Measurements from ENCODE around the gene SMLR1. TPM values are rescaled to one million over a fixed set of nuclear protein-coding genes. Genes with fewer than 3 reads are reported as not detected.

SMLR1 gene
- total RNA-seq, 1 donor from 2014 or later: 0.79 TPM

GRCh38 chr6:130814506-130814905, 12.7 kb upstream of the SMLR1 start:
- peaks cover 17% of the 10 kb centered on the region for H3K9me3 Mint-ChIP-seq (ENCODE audit: low read depth)
- TF ChIP-seq, protein P1, sequence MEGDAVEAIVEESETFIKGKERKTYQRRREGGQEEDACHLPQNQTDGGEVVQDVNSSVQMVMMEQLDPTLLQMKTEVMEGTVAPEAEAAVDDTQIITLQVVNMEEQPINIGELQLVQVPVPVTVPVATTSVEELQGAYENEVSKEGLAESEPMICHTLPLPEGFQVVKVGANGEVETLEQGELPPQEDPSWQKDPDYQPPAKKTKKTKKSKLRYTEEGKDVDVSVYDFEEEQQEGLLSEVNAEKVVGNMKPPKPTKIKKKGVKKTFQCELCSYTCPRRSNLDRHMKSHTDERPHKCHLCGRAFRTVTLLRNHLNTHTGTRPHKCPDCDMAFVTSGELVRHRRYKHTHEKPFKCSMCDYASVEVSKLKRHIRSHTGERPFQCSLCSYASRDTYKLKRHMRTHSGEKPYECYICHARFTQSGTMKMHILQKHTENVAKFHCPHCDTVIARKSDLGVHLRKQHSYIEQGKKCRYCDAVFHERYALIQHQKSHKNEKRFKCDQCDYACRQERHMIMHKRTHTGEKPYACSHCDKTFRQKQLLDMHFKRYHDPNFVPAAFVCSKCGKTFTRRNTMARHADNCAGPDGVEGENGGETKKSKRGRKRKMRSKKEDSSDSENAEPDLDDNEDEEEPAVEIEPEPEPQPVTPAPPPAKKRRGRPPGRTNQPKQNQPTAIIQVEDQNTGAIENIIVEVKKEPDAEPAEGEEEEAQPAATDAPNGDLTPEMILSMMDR (IDR thresholded peaks at IDR 0.05; ENCODE audit: unreplicated experiment): no peak
- peaks cover 6% of the 10 kb centered on the region for H3K4me1 Mint-ChIP-seq (ENCODE audit: low read depth)
- no peaks in the 10 kb centered on the region for H3K27me3 Mint-ChIP-seq
- no peak overlapping the region for H3K27ac Mint-ChIP-seq
- DNase-seq (ENCODE audit: low spot score, unreplicated experiment): no peak
- H3K4me3 Mint-ChIP-seq (ENCODE audit: low read depth): no peak overlapping the region
- peaks cover 5% of the 10 kb centered on the region for H3K36me3 Mint-ChIP-seq (ENCODE audit: insufficient read depth)

DNA sequence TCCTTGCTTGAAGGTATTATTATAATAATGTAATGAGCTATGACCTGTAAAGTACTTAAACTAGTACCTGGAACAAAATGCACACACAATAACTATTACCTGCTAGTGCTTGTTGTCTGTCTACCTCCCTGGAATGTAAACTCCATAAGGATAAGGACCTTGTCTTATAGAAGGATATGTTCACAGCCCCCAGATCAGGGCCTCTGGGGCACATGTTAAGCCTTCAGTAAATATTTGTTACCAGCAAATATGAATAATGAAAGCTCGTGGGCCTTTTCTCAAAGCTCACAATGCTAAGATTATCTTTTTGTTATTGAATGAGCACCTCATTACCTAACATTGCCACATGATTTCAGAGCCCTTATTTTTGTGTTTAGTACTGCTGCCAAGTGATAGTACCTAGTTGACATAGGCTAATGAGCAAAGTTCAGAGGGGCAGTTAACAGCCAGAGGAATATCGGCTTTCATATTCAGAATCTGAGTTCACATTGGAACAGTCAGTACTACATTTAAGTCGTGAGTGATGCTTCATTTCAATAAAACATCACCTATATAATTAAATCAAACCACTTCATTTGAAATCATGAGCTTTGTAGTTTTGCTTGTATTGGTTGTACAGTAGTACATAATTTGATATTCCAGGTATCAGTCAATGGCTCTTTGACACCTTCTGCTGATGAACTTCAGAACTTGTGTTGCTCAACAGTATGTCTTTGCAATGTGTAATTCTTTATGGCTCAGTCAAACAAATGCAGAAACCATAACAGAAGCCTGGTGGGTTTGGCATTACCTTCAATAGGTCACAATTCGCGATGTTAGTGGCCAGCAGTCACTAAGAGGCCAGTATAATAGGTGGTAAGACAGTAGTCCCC, 11.8 kb upstream of the SMLR1 start:
- no peak for DNase-seq (ENCODE audit: low spot score, unreplicated experiment)
- Mint-ChIP-seq H3K4me1 (ENCODE audit: low read depth) (peaks cover 4% of the 10 kb centered on the region), H3K36me3 (ENCODE audit: insufficient read depth) (peaks cover 10% of the 10 kb centered on the region), H3K4me3 (ENCODE audit: low read depth) (no peak overlapping the region), H3K9me3 (ENCODE audit: low read depth) (peaks cover 27% of the 10 kb centered on the region), H3K27me3 (no peaks in the 10 kb centered on the region), H3K27ac (no peak overlapping the region)
- TF ChIP-seq, protein P1 (IDR thresholded peaks at IDR 0.05; ENCODE audit: unreplicated experiment): no peak

- Mint-ChIP-seq H3K4me1 (ENCODE audit: low read depth) (peaks cover 23% of the 10 kb centered on the region), H3K36me3 (ENCODE audit: insufficient read depth) (peaks cover 10% of the 10 kb centered on the region), H3K27ac (no peak overlapping the region), H3K4me3 (ENCODE audit: low read depth) (no peak overlapping the region), H3K9me3 (ENCODE audit: low read depth) (peaks cover 34% of the 10 kb centered on the region), H3K27me3 (no peaks in the 10 kb centered on the region)
- TF ChIP-seq, protein P1 (IDR thresholded peaks at IDR 0.05; ENCODE audit: unreplicated experiment): no peak
- no peak for DNase-seq (ENCODE audit: low spot score, unreplicated experiment)
Observed at GRCh38 chr6:130822736-130823135, 4.5 kb upstream of the SMLR1 start.

- Mint-ChIP-seq H3K36me3 (ENCODE audit: insufficient read depth) (peaks cover 5% of the 10 kb centered on the region), H3K4me3 (ENCODE audit: low read depth) (no peak overlapping the region), H3K9me3 (ENCODE audit: low read depth) (peaks cover 21% of the 10 kb centered on the region), H3K27me3 (no peaks in the 10 kb centered on the region), H3K4me1 (ENCODE audit: low read depth) (peaks cover 28% of the 10 kb centered on the region), H3K27ac (peak overlapping the region; percentile 18)
- TF ChIP-seq, protein P1 (IDR thresholded peaks at IDR 0.05; ENCODE audit: unreplicated experiment): no peak
- no peak for DNase-seq (ENCODE audit: low spot score, unreplicated experiment)
Observed at GRCh38 chr6:130824978-130825694, 2.1 kb upstream of the SMLR1 start.

- H3K27ac Mint-ChIP-seq: no peak overlapping the region
- H3K9me3 Mint-ChIP-seq (ENCODE audit: low read depth): peaks cover 17% of the 10 kb centered on the region
- H3K27me3 Mint-ChIP-seq: no peaks in the 10 kb centered on the region
Observed at GRCh38 chr6:130825772-130826441, 1.3 kb upstream of the SMLR1 start.

More at GRCh38 chr6:130825772-130826441, 1.3 kb upstream of the SMLR1 start:
- TF ChIP-seq, protein P1 (IDR thresholded peaks at IDR 0.05; ENCODE audit: unreplicated experiment): no peak
- Mint-ChIP-seq H3K4me1 (ENCODE audit: low read depth) (peaks cover 28% of the 10 kb centered on the region), H3K36me3 (ENCODE audit: insufficient read depth) (peaks cover 5% of the 10 kb centered on the region), H3K4me3 (ENCODE audit: low read depth) (no peak overlapping the region)
- DNase-seq (ENCODE audit: low spot score, unreplicated experiment): no peak
